ENCODE measurements around the gene NPFFR1.
A peak's percentile ranks its signal among the peaks of the same experiment; 100 is the strongest.
"Not testable (repeated sequence)": the region's sequence is repeated elsewhere in the genome, so short reads cannot be mapped to it uniquely, and the experiment has no call there.

NPFFR1 gene

GRCh38 chr10:70254778-70255328 is 29.0 kb downstream of the NPFFR1 start:
- no peak for DNase-seq

GRCh38 chr10:70253878-70254765 is 29.7 kb downstream of the NPFFR1 start:
- DNase-seq = no peak

GRCh38 chr10:70250961-70251680 is 32.7 kb downstream of the NPFFR1 start:
- no peak for DNase-seq

- DNase-seq = no peak
Observed at GRCh38 chr10:70247360-70247759, 36.4 kb downstream of the NPFFR1 start.

- DNase-seq = no peak
Observed at GRCh38 chr10:70241081-70241480, 42.7 kb downstream of the NPFFR1 start.

GRCh38 chr10:70239986-70240385 is 43.8 kb downstream of the NPFFR1 start:
- not testable (repeated sequence) for DNase-seq

- not testable (repeated sequence) for DNase-seq
Observed at GRCh38 chr10:70239077-70239976, 44.5 kb downstream of the NPFFR1 start.

- not testable (repeated sequence) for DNase-seq
Observed at GRCh38 chr10:70237958-70238536, 45.8 kb downstream of the NPFFR1 start.

- no peak for DNase-seq
Observed at GRCh38 chr10:70234668-70235447, 48.9 kb downstream of the NPFFR1 start.

- DNase-seq = no peak
Observed at GRCh38 chr10:70233939-70234300, 49.9 kb downstream of the NPFFR1 start.

GRCh38 chr10:70233109-70233938 is 50.5 kb downstream of the NPFFR1 start, which contains the start of gene PPA1:
Gene PPA1, minus strand, starts transcription at chr10:70233429. Its CDS starts 102 bp downstream, at chr10:70233327.
- DNase-seq = peak; percentile 96

GRCh38 chr10:70232859-70233108 is 51.0 kb downstream of the NPFFR1 start:
- no peak for DNase-seq

GRCh38 chr10:70232155-70232858 is 51.5 kb downstream of the NPFFR1 start:
- DNase-seq = peak; percentile 59

- DNase-seq = no peak
Observed at GRCh38 chr10:70228491-70228890, 55.3 kb downstream of the NPFFR1 start.

- DNase-seq = no peak
Observed at GRCh38 chr10:70227548-70228320, 56.1 kb downstream of the NPFFR1 start.

- DNase-seq = no peak
Observed at GRCh38 chr10:70223728-70224127, 60.1 kb downstream of the NPFFR1 start.

GRCh38 chr10:70222811-70223447 is 60.9 kb downstream of the NPFFR1 start:
- not testable (repeated sequence) for DNase-seq

- no peak for DNase-seq
Observed at GRCh38 chr10:70222340-70222794, 61.4 kb downstream of the NPFFR1 start.

GRCh38 chr10:70221030-70221429 is 62.8 kb downstream of the NPFFR1 start:
- no peak for DNase-seq

Data from hematopoietic multipotent progenitor cell treated with erythropoietin and hydrocortisone succinate and interleukin-3 and kit ligand, for 8 days (in vitro differentiated cells).